GM19025 (cell line): ENCODE measurements around the gene RANBP17.

Experiments
- ATAC-seq: cut with Tn5 transposase; IDR thresholded peaks from one replicate; pipeline ENCODE4 v1.9.1; 2021; ENCODE audit warnings: mild to moderate bottlenecking, low read depth, moderate library complexity; ENCODE audit not compliant: unreplicated experiment

Gene RANBP17

GRCh38 chr5:171340042-171340441 lies 478.2 kb downstream of the RANBP17 start:
- no peak for ATAC-seq

GRCh38 chr5:171340491-171340890 lies 478.7 kb downstream of the RANBP17 start:
- ATAC-seq, result no peak

GRCh38 chr5:171342362-171343111 lies 480.7 kb downstream of the RANBP17 start:
- ATAC-seq, result no peak

GRCh38 chr5:171344936-171345608 lies 483.3 kb downstream of the RANBP17 start:
- no peak for ATAC-seq
